Measurements from ENCODE around the gene NDOR1. TPM values are rescaled to one million over a fixed set of nuclear protein-coding genes. Genes with fewer than 3 reads are reported as not detected.

NDOR1 gene
- total RNA-seq, 2 experiments from 2014 or later: 50.1 to 50.6 TPM

DNA sequence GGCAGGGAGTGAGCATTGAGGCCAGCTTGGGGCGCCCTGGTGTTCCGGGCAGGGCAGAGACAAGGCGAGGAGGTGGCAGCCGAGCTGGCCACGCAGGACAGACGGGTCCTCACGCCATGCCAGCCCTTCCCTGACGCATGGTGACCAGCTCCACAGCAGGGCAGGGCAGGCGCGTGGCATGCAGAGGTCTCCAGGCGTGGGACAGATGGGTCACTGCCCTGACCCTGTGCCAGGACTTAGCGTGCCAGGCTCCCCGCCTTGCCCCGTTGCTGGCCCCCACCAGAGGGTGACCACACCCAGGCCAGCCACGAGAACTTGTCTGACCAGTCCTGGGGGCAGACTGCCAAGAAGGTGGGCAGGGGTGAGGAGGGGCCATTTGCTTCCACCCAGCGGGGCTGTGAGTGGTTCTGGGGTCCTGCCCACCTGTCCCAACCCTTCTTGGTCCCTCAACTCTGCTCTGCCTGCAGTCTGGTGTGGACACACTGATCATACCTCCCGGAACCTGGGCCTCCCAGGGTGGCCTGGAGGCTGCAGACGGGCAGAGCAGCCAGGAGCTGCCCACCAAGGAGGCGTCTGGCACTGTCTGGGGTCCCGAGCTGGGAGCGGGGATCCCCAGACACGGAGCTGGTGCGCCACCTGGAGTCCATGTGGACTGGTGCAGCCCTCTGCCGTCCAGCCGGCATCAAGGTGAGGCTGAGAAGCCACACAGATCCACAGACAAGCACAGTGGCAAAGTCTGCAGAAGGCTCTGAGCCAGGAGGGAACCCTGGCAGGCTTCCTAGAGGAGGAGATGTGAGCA lies 21.8 kb downstream of the NDOR1 start, which contains the start of gene RNF224:
Gene RNF224, plus strand, starts transcription at position 449 of the 799 bp plus-strand sequence. CDS start 834 bp downstream, outside the sequence.
- Mint-ChIP-seq H3K36me3 (no peaks in the 10 kb centered on the region), H3K9me3 (ENCODE audit: low read depth) (no peaks in the 10 kb centered on the region), H3K4me3 (no peak within 1 kb of the TSS), H3K27ac (no peak within 1 kb of the TSS), H3K27me3 (no peaks in the 10 kb centered on the region), H3K4me1 (peaks cover 18% of the 10 kb centered on the region)
- ATAC-seq: peak; percentile 46
- CTCF ChIA-PET: interaction anchor here (0.6 to 6.8 kb wide), 26 partner anchors 11 to 232 kb away, joined by 3 to 110 read pairs (median 6); partner anchors contain the start of genes ANAPC2, GRIN1, MAN1B1 and NDOR1
- peak; percentile 89 for DNase-seq

DNA sequence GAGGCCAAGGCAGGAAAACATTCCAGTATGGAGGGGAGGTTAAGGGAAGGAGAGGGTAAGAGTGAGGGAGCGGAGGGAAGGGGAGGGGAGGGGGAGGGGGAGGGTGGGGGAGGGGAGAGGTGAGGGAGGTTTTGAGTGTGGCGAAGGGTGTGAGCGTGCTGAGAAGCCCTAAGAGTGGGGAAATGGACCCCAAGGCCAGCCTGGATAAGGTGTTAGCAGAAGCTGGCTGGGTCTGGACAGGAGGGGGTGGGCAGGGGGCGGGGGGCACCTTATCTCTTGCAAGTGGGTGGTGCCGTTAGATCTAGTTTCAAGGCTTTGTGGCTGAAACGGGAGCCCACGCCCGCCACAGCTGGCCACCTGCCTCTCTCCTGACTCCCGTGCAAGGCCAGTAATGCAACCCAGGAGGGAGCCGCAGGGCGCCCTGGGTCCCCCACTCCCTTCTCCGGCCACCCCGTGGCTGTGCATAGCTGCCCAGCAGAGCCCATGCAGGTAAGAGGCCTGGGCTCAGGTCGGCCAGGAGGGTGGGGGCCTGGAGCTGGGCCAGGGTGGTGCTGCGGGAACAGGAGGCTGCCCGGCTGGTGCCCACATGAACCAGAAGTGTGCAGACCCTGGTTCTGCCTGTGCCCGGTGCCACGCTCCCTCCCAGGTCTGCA lies 22.5 kb downstream of the NDOR1 start:
- DNase-seq: no peak
- no peak overlapping the region for H3K27ac Mint-ChIP-seq

DNA sequence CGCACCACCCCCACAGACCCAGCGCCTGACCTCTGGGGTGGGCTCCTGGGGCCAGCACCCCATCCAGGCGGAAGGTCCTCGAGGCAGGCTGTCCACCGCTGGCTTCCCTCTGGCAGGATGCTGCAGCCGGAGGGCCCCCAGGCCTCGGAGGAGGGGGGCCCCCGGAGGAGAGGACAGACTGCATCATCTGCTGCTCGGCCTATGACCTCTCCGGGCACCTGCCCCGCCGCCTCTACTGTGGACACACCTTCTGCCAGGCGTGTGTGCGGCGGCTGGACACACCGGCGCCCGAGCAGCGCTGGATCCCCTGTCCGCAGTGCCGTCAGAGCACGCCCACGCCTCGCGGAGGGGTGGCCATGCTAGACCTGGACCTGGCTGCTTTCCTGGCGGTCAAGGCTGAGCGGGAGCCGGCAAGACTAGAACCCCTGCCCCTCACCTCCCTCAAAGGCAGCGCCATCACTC lies 23.0 kb downstream of the NDOR1 start:
- CTCF ChIA-PET: interaction anchor here (0.6 to 6.8 kb wide), 11 partner anchors 10 to 285 kb away, joined by 3 to 110 read pairs (median 17); partner anchors contain the start of genes ANAPC2, NDOR1, SAPCD2 and SSNA1
- Mint-ChIP-seq H3K4me1 (peaks cover 14% of the 10 kb centered on the region), H3K27me3 (no peaks in the 10 kb centered on the region), H3K27ac (no peak overlapping the region), H3K9me3 (ENCODE audit: low read depth) (no peaks in the 10 kb centered on the region), H3K36me3 (no peaks in the 10 kb centered on the region), H3K4me3 (no peak overlapping the region)
- ATAC-seq (no peak), DNase-seq (no peak)

More for the DNA sequence above, 22.5 kb downstream of the NDOR1 start:
- no peaks in the 10 kb centered on the region for H3K36me3 Mint-ChIP-seq
- H3K27me3 Mint-ChIP-seq: no peaks in the 10 kb centered on the region
- H3K9me3 Mint-ChIP-seq (ENCODE audit: low read depth): no peaks in the 10 kb centered on the region
- H3K4me1 Mint-ChIP-seq: peaks cover 15% of the 10 kb centered on the region
- CTCF ChIA-PET: interaction anchor here (0.7 to 6.8 kb wide), 20 partner anchors 11 to 231 kb away, joined by 3 to 110 read pairs (median 10); partner anchors contain the start of genes ANAPC2, MAN1B1, NDOR1 and NSMF
- H3K4me3 Mint-ChIP-seq: no peak overlapping the region
- ATAC-seq: no peak

DNA sequence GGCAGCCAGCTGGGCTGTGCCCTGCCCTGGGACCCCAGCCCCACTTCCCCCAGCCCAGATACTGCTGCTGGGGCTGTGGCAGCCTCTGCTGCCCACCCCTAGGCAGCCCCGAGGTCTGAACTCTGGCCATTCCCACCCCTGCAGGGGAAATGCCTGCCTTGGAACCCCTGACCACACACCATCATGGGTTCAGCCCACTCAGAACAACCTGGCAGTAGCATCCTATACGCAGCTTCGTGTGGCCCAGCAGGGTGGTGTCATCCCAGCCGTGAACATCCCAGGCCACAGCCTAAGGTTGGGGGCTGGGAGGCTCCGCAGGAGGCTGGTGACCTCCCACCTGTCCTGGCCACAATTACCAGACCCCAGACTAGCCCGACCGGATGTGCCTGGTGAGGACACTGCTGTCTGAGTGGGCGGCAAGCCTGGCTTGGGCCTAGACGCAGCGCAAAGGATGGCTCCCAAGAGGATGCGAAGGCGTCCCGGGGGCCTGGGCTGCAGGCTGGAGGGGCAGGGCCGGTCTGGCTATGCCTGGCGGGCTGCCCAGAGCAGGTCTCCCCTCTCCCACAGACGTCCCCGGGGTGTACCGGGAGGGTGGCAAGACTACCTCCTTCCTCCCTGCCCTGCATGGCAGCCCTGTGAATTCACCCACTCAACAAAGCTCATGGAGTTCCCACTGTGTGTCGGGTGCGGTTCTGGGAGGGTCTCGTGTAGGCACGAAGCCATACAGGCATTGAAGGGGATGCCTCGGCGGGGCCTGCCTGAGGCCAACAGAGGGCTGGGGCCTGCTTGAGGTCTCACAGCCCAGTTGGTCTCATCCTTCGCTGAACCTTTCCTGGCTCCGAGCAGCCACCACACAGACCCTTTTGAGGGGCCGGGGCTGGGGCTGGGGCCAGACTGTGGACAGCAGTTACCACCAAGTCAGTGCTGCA lies 23.7 kb downstream of the NDOR1 start:
- CTCF ChIA-PET: interaction anchor here (0.6 to 3.2 kb wide), 6 partner anchors 11 to 284 kb away, joined by 3 to 19 read pairs (median 4); partner anchors contain the start of genes ANAPC2 and SSNA1
- Mint-ChIP-seq H3K36me3 (no peaks in the 10 kb centered on the region), H3K4me3 (no peak overlapping the region), H3K27ac (no peak overlapping the region), H3K27me3 (no peaks in the 10 kb centered on the region), H3K9me3 (ENCODE audit: low read depth) (no peaks in the 10 kb centered on the region), H3K4me1 (peaks cover 11% of the 10 kb centered on the region)
- ATAC-seq (no peak), DNase-seq (no peak)

DNA sequence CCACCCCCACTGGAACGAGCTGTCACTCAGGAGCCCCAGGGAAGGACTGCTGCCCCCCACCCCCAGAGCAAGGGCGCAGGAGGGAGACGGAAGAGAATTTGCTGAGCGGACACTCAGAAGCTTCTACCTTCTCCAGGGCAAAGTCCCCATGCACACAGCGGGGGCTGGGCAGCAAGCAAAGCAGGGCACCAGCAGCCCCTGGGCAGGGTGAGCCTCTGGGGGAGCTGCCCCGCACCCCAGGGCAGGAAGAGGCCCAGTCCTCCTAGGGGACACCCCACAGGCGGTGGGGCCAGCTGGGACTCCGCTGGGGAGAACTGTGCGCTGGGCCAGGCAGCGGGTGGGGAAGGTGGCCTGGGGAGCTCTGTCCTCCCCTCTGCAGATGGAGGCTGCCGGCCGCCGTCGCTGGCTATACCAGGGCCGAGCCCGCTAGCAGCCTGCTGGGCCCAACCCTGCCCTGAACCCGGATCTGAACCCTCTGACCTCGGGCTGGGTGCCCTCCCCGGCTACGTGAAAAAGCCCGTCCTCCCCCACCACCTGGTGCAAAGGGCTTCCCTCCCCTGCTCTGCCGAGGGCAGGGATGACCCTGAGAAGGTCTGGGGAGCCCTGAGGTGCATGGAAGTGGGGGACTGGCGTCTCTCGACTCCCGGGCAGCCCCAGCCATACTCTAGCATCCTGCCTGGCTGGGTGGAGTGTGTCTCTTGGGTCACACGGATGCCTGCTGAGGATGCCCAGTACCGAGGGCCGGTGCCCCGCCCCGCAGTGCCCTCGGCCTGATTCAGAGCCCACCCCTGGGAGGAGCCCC lies 24.6 kb downstream of the NDOR1 start:
- DNase-seq (no peak), ATAC-seq (no peak)
- no peaks in the 10 kb centered on the region for H3K27me3 Mint-ChIP-seq
- H3K27ac Mint-ChIP-seq: no peak overlapping the region
- no peaks in the 10 kb centered on the region for H3K9me3 Mint-ChIP-seq (ENCODE audit: low read depth)
- no peaks in the 10 kb centered on the region for H3K36me3 Mint-ChIP-seq
- no peak overlapping the region for H3K4me3 Mint-ChIP-seq
- peaks cover 6% of the 10 kb centered on the region for H3K4me1 Mint-ChIP-seq
- CTCF ChIA-PET: interaction anchor here (0.9 to 2.3 kb wide), 6 partner anchors 10 to 184 kb away, joined by 3 to 7 read pairs (median 4); partner anchors contain the start of genes ANAPC2 and SSNA1

DNA sequence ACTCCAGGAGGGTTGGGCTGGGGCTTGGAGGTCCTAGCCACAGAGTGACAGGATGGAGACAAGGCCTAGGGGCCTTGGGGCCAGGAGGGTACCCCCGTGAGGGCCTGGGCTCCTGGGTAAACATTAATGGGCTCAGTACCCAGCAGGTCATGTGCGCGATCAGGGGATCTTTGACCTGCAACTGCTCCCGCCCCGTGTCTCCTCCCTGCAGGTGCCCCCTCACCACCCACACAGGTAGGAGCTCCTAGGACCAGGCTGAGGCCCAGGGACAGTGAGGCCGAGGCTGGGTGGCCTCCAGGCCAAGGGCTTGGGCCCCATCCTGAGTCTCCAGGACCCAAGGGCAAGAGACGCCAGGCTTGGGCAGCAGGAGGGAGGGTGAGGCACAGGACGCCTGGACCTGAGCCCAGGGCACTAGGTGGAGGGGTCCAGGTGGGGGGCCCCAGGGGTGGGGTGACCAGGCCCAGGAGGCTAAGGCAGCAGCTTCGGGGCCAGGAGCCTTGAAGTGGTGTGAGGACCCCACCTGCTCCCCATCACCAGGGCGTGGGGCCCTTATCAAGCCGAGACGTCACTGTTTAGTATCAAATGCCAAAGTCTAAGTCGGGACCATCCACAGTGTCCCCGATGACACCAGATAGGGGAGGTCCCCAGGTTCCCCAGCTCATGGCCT lies 25.3 kb downstream of the NDOR1 start, which contains the start of gene SLC34A3:
Gene SLC34A3, plus strand, starts transcription at position 197 of the 667 bp plus-strand sequence. CDS start 802 bp downstream, outside the sequence.
- Mint-ChIP-seq H3K36me3 (no peaks in the 10 kb centered on the region), H3K4me1 (peaks cover 2% of the 10 kb centered on the region), H3K9me3 (ENCODE audit: low read depth) (no peaks in the 10 kb centered on the region), H3K27me3 (no peaks in the 10 kb centered on the region), H3K4me3 (no peak within 1 kb of the TSS), H3K27ac (no peak within 1 kb of the TSS)
- ATAC-seq (no peak), DNase-seq (no peak)
- CTCF ChIA-PET: interaction anchor here (0.9 to 2.3 kb wide), 6 partner anchors 9 to 184 kb away, joined by 3 to 7 read pairs (median 4); partner anchors contain the start of genes ANAPC2 and SSNA1

DNA sequence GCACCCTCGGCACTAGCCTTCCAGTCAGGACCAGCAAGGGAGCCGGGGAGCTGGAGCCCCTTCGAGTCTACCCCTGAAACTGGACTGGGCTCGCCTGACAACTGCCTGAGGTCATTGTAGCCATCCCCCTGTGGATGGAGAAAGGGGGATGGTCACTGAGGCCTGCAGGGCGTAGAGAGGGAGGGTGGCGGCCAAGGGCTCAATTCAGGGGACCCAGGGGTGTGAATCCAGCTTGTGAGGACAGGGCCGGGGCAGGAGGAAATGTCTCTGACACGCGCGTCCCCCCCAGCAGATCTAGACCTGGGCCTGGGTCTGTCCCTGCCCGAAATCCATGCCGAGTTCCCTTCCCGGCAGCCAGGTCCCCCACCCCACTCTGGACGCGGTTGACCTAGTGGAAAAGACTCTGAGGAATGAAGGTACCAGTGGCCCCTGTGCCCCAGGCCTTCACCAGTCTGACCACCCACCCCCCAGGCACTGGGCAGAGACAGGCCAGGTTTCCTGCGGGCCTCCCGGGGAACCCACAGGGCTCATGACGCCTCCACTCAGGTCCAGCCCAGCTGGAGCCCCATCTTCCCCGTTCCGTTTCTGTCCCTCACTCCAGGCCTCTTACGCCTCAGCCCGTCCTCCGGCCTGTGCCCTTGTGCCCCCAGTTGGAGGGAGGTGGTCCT lies 26.0 kb downstream of the NDOR1 start:
- H3K36me3 Mint-ChIP-seq: no peaks in the 10 kb centered on the region
- H3K27ac Mint-ChIP-seq: no peak overlapping the region
- H3K4me1 Mint-ChIP-seq: peaks cover 2% of the 10 kb centered on the region
- no peaks in the 10 kb centered on the region for H3K9me3 Mint-ChIP-seq (ENCODE audit: low read depth)
- no peak for ATAC-seq
- no peaks in the 10 kb centered on the region for H3K27me3 Mint-ChIP-seq
- no peak for DNase-seq
- no peak overlapping the region for H3K4me3 Mint-ChIP-seq
- CTCF ChIA-PET: interaction anchor here (1.6 to 2.3 kb wide), 2 partner anchors 9 to 136 kb away, joined by 5 to 7 read pairs; no protein-coding TSS in a partner anchor

DNA sequence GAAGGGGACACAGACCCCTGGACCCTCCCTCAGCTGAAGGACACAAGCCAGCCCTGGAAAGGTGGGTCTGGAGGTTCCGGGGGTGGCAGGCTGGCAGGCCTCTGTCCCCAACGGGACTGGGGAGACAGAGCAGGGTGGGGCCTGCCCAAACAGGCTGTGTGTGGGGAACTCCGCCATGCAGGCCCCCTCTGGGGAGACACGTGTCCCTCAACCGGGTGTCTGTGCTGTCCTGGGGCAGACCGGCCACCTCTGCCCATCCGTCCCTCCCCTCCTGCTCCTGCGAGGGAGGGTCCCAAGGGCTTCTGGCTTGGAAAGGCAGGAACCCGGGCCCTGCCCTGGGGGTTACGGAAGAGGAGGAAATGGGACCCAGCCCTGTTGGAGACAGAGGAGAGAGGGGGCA lies 26.6 kb downstream of the NDOR1 start:
- Mint-ChIP-seq H3K4me1 (peaks cover 2% of the 10 kb centered on the region), H3K36me3 (no peaks in the 10 kb centered on the region), H3K27me3 (no peaks in the 10 kb centered on the region), H3K4me3 (no peak overlapping the region), H3K27ac (no peak overlapping the region), H3K9me3 (ENCODE audit: low read depth) (no peaks in the 10 kb centered on the region)
- CTCF ChIA-PET: no interaction called here
- no peak for DNase-seq
- no peak for ATAC-seq

DNA sequence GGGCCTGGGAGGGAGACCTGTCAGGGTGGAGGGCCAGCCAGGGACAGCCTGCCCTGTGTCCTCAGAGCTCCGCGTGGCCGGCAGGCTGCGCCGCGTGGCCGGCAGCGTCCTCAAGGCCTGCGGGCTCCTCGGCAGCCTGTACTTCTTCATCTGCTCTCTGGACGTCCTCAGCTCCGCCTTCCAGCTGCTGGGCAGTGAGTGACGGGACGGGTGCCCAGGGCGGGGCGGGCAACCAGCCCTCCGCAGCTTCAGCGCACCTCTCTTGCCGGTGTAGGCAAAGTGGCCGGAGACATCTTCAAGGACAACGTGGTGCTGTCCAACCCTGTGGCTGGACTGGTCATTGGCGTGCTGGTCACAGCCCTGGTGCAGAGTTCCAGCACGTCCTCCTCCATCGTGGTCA lies 27.0 kb downstream of the NDOR1 start:
- CTCF ChIA-PET: no interaction called here
- Mint-ChIP-seq H3K36me3 (no peaks in the 10 kb centered on the region), H3K27ac (no peak overlapping the region), H3K9me3 (ENCODE audit: low read depth) (no peaks in the 10 kb centered on the region), H3K4me3 (no peak overlapping the region), H3K4me1 (peaks cover 2% of the 10 kb centered on the region), H3K27me3 (no peaks in the 10 kb centered on the region)
- ATAC-seq: no peak
- no peak for DNase-seq

DNA sequence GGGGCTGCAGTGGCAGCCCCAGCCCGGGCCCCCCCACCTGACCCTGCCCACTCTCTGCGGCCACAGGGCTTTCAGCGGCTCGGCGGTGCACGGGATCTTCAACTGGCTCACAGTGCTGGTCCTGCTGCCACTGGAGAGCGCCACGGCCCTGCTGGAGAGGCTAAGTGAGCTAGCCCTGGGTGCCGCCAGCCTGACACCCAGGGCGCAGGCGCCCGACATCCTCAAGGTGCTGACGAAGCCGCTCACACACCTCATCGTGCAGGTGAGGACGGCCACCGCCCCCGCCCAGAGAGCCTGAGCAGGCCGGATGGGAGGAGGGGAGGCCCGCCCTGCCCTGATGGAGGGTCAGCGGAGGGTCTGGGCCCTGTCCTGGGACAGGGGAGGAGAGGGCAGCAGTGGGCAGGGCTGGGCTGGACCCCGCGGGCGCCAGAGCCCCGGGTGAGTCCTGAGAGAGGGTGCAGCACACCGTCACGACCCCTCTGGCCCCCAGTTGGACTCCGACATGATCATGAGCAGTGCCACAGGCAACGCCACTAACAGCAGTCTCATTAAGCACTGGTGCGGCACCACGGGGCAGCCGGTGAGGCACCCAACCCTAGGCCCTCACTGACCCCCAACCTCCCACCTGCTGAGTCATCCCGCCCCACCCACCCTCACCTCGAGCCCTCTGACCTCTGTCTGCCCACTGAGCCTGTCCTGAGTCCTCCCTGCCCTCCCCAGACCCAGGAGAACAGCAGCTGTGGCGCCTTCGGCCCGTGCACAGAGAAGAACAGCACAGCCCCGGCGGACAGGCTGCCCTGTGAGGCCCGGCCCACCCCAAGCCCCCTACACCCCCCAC lies 27.9 kb downstream of the NDOR1 start:
- no peak for DNase-seq
- ATAC-seq: no peak
- CTCF ChIA-PET: interaction anchor here (1.2 to 7.1 kb wide), 2 partner anchors 11 to 114 kb away, joined by 3 to 91 read pairs; partner anchors contain the start of genes DPP7 and RNF208
- H3K4me1 Mint-ChIP-seq: peaks cover 3% of the 10 kb centered on the region
- H3K4me3 Mint-ChIP-seq: no peak overlapping the region
- H3K27ac Mint-ChIP-seq: no peak overlapping the region
- no peaks in the 10 kb centered on the region for H3K27me3 Mint-ChIP-seq
- H3K9me3 Mint-ChIP-seq (ENCODE audit: low read depth): no peaks in the 10 kb centered on the region
- H3K36me3 Mint-ChIP-seq: no peaks in the 10 kb centered on the region

All from activated CD8-positive, alpha-beta memory T cell treated with anti-CD3 and anti-CD28 coated beads, Interleukin-2, amount 10 ng/mL, durations not matched to agents 7 days and 5 days (primary cell).